Loucy (cell line): ENCODE data around the gene FBXL19.

ENCODE experiments used
- EZH2phosphoT487 ChIP-seq: fragments of 200-600 bp; IDR thresholded peaks from 2 replicates; pipeline ENCODE4 v1.6.1; 2018; ENCODE audit warnings: antibody characterized with exemption, mild to moderate bottlenecking, moderate library complexity, borderline replicate concordance
- TF ChIP-seq, protein P1 (sequence below): fragments of 200-600 bp; sonication (generic); conservative IDR thresholded peaks from 2 replicates; pipeline ENCODE4 v1.5.1; 2014; ENCODE audit warnings: mild to moderate bottlenecking, antibody characterized with exemption, low read length

- TF ChIP-seq, protein P1, sequence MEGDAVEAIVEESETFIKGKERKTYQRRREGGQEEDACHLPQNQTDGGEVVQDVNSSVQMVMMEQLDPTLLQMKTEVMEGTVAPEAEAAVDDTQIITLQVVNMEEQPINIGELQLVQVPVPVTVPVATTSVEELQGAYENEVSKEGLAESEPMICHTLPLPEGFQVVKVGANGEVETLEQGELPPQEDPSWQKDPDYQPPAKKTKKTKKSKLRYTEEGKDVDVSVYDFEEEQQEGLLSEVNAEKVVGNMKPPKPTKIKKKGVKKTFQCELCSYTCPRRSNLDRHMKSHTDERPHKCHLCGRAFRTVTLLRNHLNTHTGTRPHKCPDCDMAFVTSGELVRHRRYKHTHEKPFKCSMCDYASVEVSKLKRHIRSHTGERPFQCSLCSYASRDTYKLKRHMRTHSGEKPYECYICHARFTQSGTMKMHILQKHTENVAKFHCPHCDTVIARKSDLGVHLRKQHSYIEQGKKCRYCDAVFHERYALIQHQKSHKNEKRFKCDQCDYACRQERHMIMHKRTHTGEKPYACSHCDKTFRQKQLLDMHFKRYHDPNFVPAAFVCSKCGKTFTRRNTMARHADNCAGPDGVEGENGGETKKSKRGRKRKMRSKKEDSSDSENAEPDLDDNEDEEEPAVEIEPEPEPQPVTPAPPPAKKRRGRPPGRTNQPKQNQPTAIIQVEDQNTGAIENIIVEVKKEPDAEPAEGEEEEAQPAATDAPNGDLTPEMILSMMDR: no peak
- no peak for TF ChIP-seq EZH2phosphoT487
Measured at GRCh38 chr16:30954993-30955392, 31.6 kb downstream of the FBXL19 start.
